A549 (cell line): ENCODE measurements around the gene KIF2B.

Experiments used
- CTCF ChIP-seq: fragments of >200 bp; sonication (Bioruptor Twin); formaldehyde crosslinking; IDR thresholded peaks from 3 replicates; pipeline ENCODE4 v1.5.1; 2016
- EP300 ChIP-seq, 2 experiments: fragments of >200 bp; sonication (Bioruptor Twin); formaldehyde crosslinking; IDR thresholded peaks; 2 replicates in 1 of 2; 3 replicates in 1 of 2; pipeline ENCODE4 v1.6.1; 2016 to 2017
- KDM1A ChIP-seq: fragments of 200-600 bp; sonication (generic); IDR thresholded peaks from 2 replicates; pipeline ENCODE4 v1.6.1; 2016; ENCODE audit warnings: low read depth, mild to moderate bottlenecking
- PHF8 ChIP-seq: fragments of 200-600 bp; sonication (generic); IDR thresholded peaks from 2 replicates; pipeline ENCODE4 v1.6.1; 2016; ENCODE audit warnings: low read depth, mild to moderate bottlenecking, antibody characterized with exemption, moderate library complexity, borderline replicate concordance
- POLR2A ChIP-seq: IDR thresholded peaks from 2 replicates; pipeline ENCODE4 v1.6.1; 2012; ENCODE audit warnings: mild to moderate bottlenecking, low read length
- REST ChIP-seq: fragments of 200-600 bp; sonication (generic); IDR thresholded peaks from 2 replicates; pipeline ENCODE4 v1.6.1; 2016; ENCODE audit warnings: antibody characterized with exemption, mild to moderate bottlenecking, moderate library complexity
- SREBF2 ChIP-seq: fragments of 450-650 bp; IDR thresholded peaks from 2 replicates; pipeline ENCODE4 v1.6.1; 2014; ENCODE audit warnings: mild to moderate bottlenecking, moderate library complexity

DNA sequence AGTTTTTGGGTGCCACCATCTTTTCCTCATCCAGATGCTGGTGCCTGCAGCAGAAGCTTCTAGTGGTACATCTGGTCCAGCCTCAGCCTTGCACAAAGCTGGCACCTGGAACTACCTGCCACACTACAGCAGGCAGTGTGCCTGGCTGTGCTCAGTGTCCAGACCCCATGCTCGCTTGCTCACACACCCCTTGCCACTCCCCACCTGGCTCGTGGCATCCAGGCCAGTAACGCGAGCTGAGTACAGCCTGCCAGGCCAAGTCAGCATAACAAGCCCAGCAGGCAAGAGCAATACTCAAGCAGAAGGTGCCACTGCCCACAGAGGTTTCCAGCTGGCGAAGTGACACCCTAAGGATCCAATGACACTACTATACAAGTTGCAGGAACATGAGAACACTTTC lies 29.7 kb upstream of the KIF2B start:
- TF ChIP-seq POLR2A (no peak), REST (no peak), SREBF2 (no peak), CTCF (no peak), KDM1A (no peak), EP300 (IDR thresholded peaks at IDR 0.05) (no peak), PHF8 (no peak)
